H9 (cell line): ENCODE results near the gene ZNF76. TPM values are rescaled to one million over a fixed set of nuclear protein-coding genes. Genes with fewer than 3 reads are reported as not detected.

Experiments
- DNase-seq: peaks from one replicate; pipeline ENCODE4 v3.0.0-alpha.2; 2017
- H2AFZ ChIP-seq: one replicate; pipeline ENCODE4 v1.6.1; 2013; ENCODE audit warnings: mild to moderate bottlenecking, low read length, control low read depth, moderate library complexity
- H2AK5ac ChIP-seq: 2 replicates; pipeline ENCODE4 v1.6.1; 2013; ENCODE audit warnings: low read length, control low read depth, mixed read lengths; ENCODE audit not compliant: insufficient read length
- H2BK120ac ChIP-seq: one replicate; pipeline ENCODE4 v1.6.1; 2013; ENCODE audit warnings: low read depth, mild to moderate bottlenecking, low read length, control low read depth, inconsistent platforms; ENCODE audit not compliant: poor library complexity, severe bottlenecking
- H2BK12ac ChIP-seq: 2 replicates; pipeline ENCODE4 v1.6.1; 2013; ENCODE audit warnings: low read length, control low read depth, mixed read lengths, low read depth; ENCODE audit not compliant: insufficient read length
- H2BK15ac ChIP-seq: 2 replicates; pipeline ENCODE4 v1.6.1; 2013; ENCODE audit warnings: low read depth, low read length, control low read depth
- H2BK20ac ChIP-seq: one replicate; pipeline ENCODE4 v1.6.1; 2013; ENCODE audit warnings: low read depth, mild to moderate bottlenecking, low read length, control low read depth, inconsistent platforms; ENCODE audit not compliant: poor library complexity, severe bottlenecking
- H2BK5ac ChIP-seq: 2 replicates; pipeline ENCODE4 v1.6.1; 2013; ENCODE audit warnings: low read length, control low read depth, mixed read lengths; ENCODE audit not compliant: insufficient read length
- H3K14ac ChIP-seq: 2 replicates; pipeline ENCODE4 v1.6.1; 2013; ENCODE audit warnings: low read length, control low read depth; ENCODE audit not compliant: insufficient read depth
- H3K18ac ChIP-seq: 2 replicates; pipeline ENCODE4 v1.6.1; 2013; ENCODE audit warnings: low read depth, mild to moderate bottlenecking, mixed read lengths, low read length, control low read depth; ENCODE audit not compliant: insufficient read length
- H3K23ac ChIP-seq: 2 replicates; pipeline ENCODE4 v1.6.1; 2013; ENCODE audit warnings: low read length, control low read depth, mixed read lengths, low read depth; ENCODE audit not compliant: insufficient read length
- H3K23me2 ChIP-seq: 2 replicates; pipeline ENCODE4 v1.6.1; 2013; ENCODE audit warnings: low read depth, mild to moderate bottlenecking, mixed read lengths, low read length, control low read depth; ENCODE audit not compliant: insufficient read length, poor library complexity, severe bottlenecking
- H3K27ac ChIP-seq: 2 replicates; pipeline ENCODE4 v1.5.1; 2013; ENCODE audit warnings: low read length, control low read depth, mixed read lengths, low read depth; ENCODE audit not compliant: insufficient read length
- H3K27me3 ChIP-seq: 2 replicates; pipeline ENCODE4 v1.6.1; 2013; ENCODE audit warnings: low read length, control low read depth, inconsistent platforms; ENCODE audit not compliant: insufficient read depth
- H3K4ac ChIP-seq: 2 replicates; pipeline ENCODE4 v1.6.1; 2013; ENCODE audit warnings: low read depth, mild to moderate bottlenecking, control low read depth, inconsistent platforms, low read length, moderate library complexity
- H3K4me1 ChIP-seq: 2 replicates; pipeline ENCODE4 v1.6.1; 2013; ENCODE audit warnings: low read length, control low read depth, inconsistent platforms; ENCODE audit not compliant: insufficient read depth
- H3K4me2 ChIP-seq: 2 replicates; pipeline ENCODE4 v1.6.1; 2013; ENCODE audit warnings: low read length, control low read depth, mixed read lengths; ENCODE audit not compliant: insufficient read length, insufficient read depth
- H3K56ac ChIP-seq: 2 replicates; pipeline ENCODE4 v1.6.1; 2013; ENCODE audit warnings: low read depth, mild to moderate bottlenecking, mixed read lengths, low read length, control low read depth; ENCODE audit not compliant: insufficient read length
- H3K79me1 ChIP-seq: 2 replicates; pipeline ENCODE4 v1.6.1; 2013; ENCODE audit warnings: low read depth, mild to moderate bottlenecking, moderate library complexity, low read length, control low read depth, inconsistent platforms; ENCODE audit not compliant: insufficient read depth, poor library complexity, severe bottlenecking
- H3K79me2 ChIP-seq: 2 replicates; pipeline ENCODE4 v1.6.1; 2013; ENCODE audit warnings: low read length, control low read depth, inconsistent platforms; ENCODE audit not compliant: insufficient read depth
- H3K9ac ChIP-seq: 2 replicates; pipeline ENCODE4 v1.6.1; 2013; ENCODE audit warnings: low read length, control low read depth, mixed read lengths; ENCODE audit not compliant: insufficient read length; ENCODE audit errors: extremely low read depth
- H3K9me3 ChIP-seq: one replicate; pipeline ENCODE4 v1.6.1; 2013; ENCODE audit warnings: low read depth, low read length, inconsistent platforms; ENCODE audit not compliant: control insufficient read depth
- H3T11ph ChIP-seq: one replicate; pipeline ENCODE4 v1.6.1; 2013; ENCODE audit warnings: mild to moderate bottlenecking, low read length, control low read depth, inconsistent platforms
- H4K20me1 ChIP-seq: one replicate; pipeline ENCODE4 v1.6.1; 2013; ENCODE audit not compliant: control insufficient read depth, insufficient read length, insufficient read depth
- H4K5ac ChIP-seq: 2 replicates; pipeline ENCODE4 v1.6.1; 2013; ENCODE audit warnings: low read depth, mild to moderate bottlenecking, mixed read lengths, low read length, control low read depth; ENCODE audit not compliant: insufficient read length
- H4K8ac ChIP-seq: replicated peaks from 2 replicates; pipeline ENCODE4 v1.6.1; 2013; ENCODE audit warnings: low read length, control low read depth, mixed read lengths, low read depth; ENCODE audit not compliant: insufficient read length
- H4K91ac ChIP-seq: 2 replicates; pipeline ENCODE4 v1.6.1; 2013; ENCODE audit warnings: low read depth, mild to moderate bottlenecking, moderate library complexity, mixed read lengths, low read length, control low read depth; ENCODE audit not compliant: insufficient read length
- H3K27ac Mint-ChIP-seq, 3 experiments: 2 replicates in 2 of 3; 3 replicates in 1 of 3; pipeline ENCODE4 v1.8.0; 2020 to 2021; ENCODE audit warnings: mixed read lengths in 3 of 3, mild to moderate bottlenecking in 1 of 3, moderate library complexity in 1 of 3
- H3K27me3 Mint-ChIP-seq: 2 replicates; pipeline ENCODE4 v1.8.0; 2021; ENCODE audit warnings: low read depth, mild to moderate bottlenecking, moderate library complexity, mixed read lengths
- H3K36me3 Mint-ChIP-seq, 3 experiments: 2 replicates in 2 of 3; 3 replicates in 1 of 3; pipeline ENCODE4 v1.8.0; 2020 to 2021; ENCODE audit warnings: low read depth in 3 of 3, mixed read lengths in 3 of 3; ENCODE audit not compliant: insufficient read depth in 1 of 3
- H3K4me1 Mint-ChIP-seq, 2 experiments: 2 replicates each; pipeline ENCODE4 v1.8.0; 2020; ENCODE audit warnings: mixed read lengths in 2 of 2
- H3K4me3 Mint-ChIP-seq, 2 experiments: 2 replicates in 1 of 2; 3 replicates in 1 of 2; pipeline ENCODE4 v1.8.0; 2020 to 2021; ENCODE audit warnings: mild to moderate bottlenecking in 2 of 2, mixed read lengths in 2 of 2, moderate library complexity in 1 of 2
- H3K9me3 Mint-ChIP-seq, 2 experiments: 2 replicates in 1 of 2; 3 replicates in 1 of 2; pipeline ENCODE4 v1.8.0; 2020; ENCODE audit warnings: mild to moderate bottlenecking in 2 of 2, mixed read lengths in 2 of 2, moderate library complexity in 1 of 2
- WGBS: extraction: QIAGEN DNeasy Blood & Tissue Kit; methylation state at CpG from one replicate; pipeline ENCODE4 v1.1.7; 2013; ENCODE audit warnings: missing lambda C conversion rate, low lambda C conversion rate, mixed read lengths; ENCODE audit not compliant: insufficient read length; ENCODE audit errors: extremely low coverage; 5-methylcytosine and 5-hydroxymethylcytosine counted together
- total RNA-seq: library from RNA; stranded (reverse); gene quantifications from 2 replicates; pipeline ENCODE4 v1.2.1, GENCODE V29; 2021
- TF ChIP-seq, protein P1 (sequence below): fragments of 200-600 bp; sonication (generic); conservative IDR thresholded peaks from 3 replicates; pipeline ENCODE4 v1.8.0; 2021; ENCODE audit warnings: antibody characterized with exemption, mild to moderate bottlenecking

ZNF76 gene
- total RNA-seq, 1 experiment from 2014 or later, result 21.1 TPM

DNA sequence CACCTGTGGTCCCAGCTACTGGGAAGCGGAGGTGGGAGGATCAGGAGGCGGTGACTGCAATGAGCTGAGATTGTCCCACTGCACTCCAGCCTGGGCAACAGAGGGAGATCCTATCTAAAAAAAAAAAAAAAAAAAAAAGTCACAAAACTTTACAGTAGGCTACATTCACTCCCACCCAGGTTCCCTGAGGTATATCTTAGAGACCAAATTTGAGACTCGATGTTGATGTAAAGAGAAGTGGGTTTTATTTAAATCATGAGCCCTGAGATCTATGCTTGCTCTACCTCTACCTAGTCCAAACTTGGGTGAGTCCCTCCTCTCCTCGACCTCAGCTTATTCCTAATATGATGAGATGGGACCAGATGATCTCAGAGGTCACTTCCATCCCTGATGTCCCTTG, 29.3 kb downstream of the ZNF76 start:
- Histone ChIP-seq H3K18ac (no peak overlapping the region), H2BK120ac (no peak overlapping the region), H3K9me3 (no peaks in the 10 kb centered on the region), H3K79me1 (no peaks in the 10 kb centered on the region), H3K23ac (no peak overlapping the region), H3K79me2 (no peaks in the 10 kb centered on the region), H3K23me2 (no peaks in the 10 kb centered on the region), H4K8ac (no peak overlapping the region), H4K91ac (no peak overlapping the region), H2BK5ac (no peak overlapping the region), H3K27me3 (no peaks in the 10 kb centered on the region), H4K20me1 (no peaks in the 10 kb centered on the region), H2AK5ac (no peak overlapping the region), H3K4me2 (no peak overlapping the region), H3K27ac (no peak overlapping the region), H2BK15ac (no peak overlapping the region), H2BK20ac (no peak overlapping the region), H2AFZ (no peak overlapping the region), H3K14ac (no peak overlapping the region), H4K5ac (no peak overlapping the region), H3K4me1 (no peaks in the 10 kb centered on the region), H3K4ac (no peak overlapping the region), H3K9ac (no peak overlapping the region), H3K56ac (no peak overlapping the region), H3T11ph (no peak overlapping the region), H2BK12ac (no peak overlapping the region)
- Mint-ChIP-seq H3K4me3 (no peak overlapping the region), H3K27ac (no peak overlapping the region), H3K27me3 (no peaks in the 10 kb centered on the region), H3K36me3 (peaks cover 7 to 50% (median 40%) of the 10 kb centered on the region in 3 experiments; a peak in 6 of 7 replicates), H3K4me1 (no peaks in the 10 kb centered on the region), H3K9me3 (no peaks in the 10 kb centered on the region)
- no CpG with 5 or more reads among the region's 4 CpGs for WGBS
- DNase-seq, result no peak
- TF ChIP-seq, protein P1, sequence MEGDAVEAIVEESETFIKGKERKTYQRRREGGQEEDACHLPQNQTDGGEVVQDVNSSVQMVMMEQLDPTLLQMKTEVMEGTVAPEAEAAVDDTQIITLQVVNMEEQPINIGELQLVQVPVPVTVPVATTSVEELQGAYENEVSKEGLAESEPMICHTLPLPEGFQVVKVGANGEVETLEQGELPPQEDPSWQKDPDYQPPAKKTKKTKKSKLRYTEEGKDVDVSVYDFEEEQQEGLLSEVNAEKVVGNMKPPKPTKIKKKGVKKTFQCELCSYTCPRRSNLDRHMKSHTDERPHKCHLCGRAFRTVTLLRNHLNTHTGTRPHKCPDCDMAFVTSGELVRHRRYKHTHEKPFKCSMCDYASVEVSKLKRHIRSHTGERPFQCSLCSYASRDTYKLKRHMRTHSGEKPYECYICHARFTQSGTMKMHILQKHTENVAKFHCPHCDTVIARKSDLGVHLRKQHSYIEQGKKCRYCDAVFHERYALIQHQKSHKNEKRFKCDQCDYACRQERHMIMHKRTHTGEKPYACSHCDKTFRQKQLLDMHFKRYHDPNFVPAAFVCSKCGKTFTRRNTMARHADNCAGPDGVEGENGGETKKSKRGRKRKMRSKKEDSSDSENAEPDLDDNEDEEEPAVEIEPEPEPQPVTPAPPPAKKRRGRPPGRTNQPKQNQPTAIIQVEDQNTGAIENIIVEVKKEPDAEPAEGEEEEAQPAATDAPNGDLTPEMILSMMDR, result no peak
